GM23338 (cell line): ENCODE results near the gene CARHSP1.

Experiments used
- ETS1 ChIP-seq: IDR thresholded peaks from 2 replicates; pipeline ENCODE4 v1.6.1; 2016; ENCODE audit warnings: antibody characterized with exemption
- EZH2 ChIP-seq: fragments of 200-600 bp; sonication (generic); IDR thresholded peaks from one replicate; pipeline ENCODE4 v1.8.0; 2017; ENCODE audit warnings: antibody characterized with exemption, mild to moderate bottlenecking, low read depth; ENCODE audit not compliant: unreplicated experiment
- EZH2phosphoT487 ChIP-seq: fragments of 200-600 bp; sonication (generic); IDR thresholded peaks from one replicate; pipeline ENCODE4 v1.8.1; 2018; ENCODE audit warnings: antibody characterized with exemption; ENCODE audit not compliant: unreplicated experiment

- no peak for TF ChIP-seq EZH2phosphoT487
- no peak for TF ChIP-seq ETS1
- TF ChIP-seq EZH2: no peak
These were observed 45.3 kb upstream of the CARHSP1 start for GRCh38 chr16:8914098-8914497.
